ENCODE results near the gene VPS13D.

DNA sequence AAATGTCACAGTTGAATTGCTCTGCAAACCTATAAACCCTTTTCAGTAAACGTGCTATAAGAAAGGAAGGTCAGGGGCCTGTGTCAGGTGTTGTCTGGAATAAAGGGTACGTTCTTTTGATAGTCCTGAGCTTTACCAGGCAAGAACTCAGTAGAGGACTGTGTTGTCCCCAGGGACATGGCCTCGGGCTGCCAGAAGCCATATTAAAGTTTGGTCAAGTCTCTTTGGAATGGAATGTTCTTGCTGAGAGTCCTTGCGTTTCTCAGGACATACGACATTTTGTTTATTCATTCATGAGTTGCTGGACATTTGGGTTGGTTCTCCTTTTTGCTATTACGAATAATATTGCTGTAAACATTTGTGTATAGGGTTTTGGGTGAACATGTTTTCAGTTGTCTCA is 16.8 kb downstream of the VPS13D start:
- no peak for TF ChIP-seq POLR2A (IDR thresholded peaks at IDR 0.05)
- TF ChIP-seq, protein P1, sequence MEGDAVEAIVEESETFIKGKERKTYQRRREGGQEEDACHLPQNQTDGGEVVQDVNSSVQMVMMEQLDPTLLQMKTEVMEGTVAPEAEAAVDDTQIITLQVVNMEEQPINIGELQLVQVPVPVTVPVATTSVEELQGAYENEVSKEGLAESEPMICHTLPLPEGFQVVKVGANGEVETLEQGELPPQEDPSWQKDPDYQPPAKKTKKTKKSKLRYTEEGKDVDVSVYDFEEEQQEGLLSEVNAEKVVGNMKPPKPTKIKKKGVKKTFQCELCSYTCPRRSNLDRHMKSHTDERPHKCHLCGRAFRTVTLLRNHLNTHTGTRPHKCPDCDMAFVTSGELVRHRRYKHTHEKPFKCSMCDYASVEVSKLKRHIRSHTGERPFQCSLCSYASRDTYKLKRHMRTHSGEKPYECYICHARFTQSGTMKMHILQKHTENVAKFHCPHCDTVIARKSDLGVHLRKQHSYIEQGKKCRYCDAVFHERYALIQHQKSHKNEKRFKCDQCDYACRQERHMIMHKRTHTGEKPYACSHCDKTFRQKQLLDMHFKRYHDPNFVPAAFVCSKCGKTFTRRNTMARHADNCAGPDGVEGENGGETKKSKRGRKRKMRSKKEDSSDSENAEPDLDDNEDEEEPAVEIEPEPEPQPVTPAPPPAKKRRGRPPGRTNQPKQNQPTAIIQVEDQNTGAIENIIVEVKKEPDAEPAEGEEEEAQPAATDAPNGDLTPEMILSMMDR (IDR thresholded peaks at IDR 0.05) = no peak
- TF ChIP-seq EP300 (IDR thresholded peaks at IDR 0.05) = no peak

Measured in ovary (tissue), 3 donors.